Ovary (tissue), 3 donors: ENCODE data around the gene PCBP2.

Experiments
- CTCF ChIP-seq, 3 donors: fragments of 450-650 bp in 2 of 3; fragments of 200-600 bp in 1 of 3; IDR thresholded peaks; one replicate each; pipeline versions ENCODE4 v1.5.1 to v1.8.0; 2016 to 2022; ENCODE audit warnings: antibody characterized with exemption in 3 of 3, mild to moderate bottlenecking in 1 of 3
- EP300 ChIP-seq: sonication (generic); formaldehyde crosslinking; IDR thresholded peaks from one replicate; pipeline ENCODE4 v1.6.1; 2017; ENCODE audit warnings: antibody characterized with exemption
- POLR2A ChIP-seq: fragments of 450-650 bp; IDR thresholded peaks from one replicate; pipeline ENCODE4 v1.6.1; 2017; ENCODE audit warnings: antibody characterized with exemption, mild to moderate bottlenecking, moderate library complexity
- donor health status: DM: no; HTN: no; CAD: no.

- TF ChIP-seq CTCF (IDR thresholded peaks at IDR 0.05) (no peak), POLR2A (no peak), EP300 (no peak)
Measured at GRCh38 chr12:53514628-53515290, 62.9 kb downstream of the PCBP2 start.
